Bronchial epithelial cell (primary cell): ENCODE results near the gene EDAR. TPM values are rescaled to one million over a fixed set of nuclear protein-coding genes. Genes with fewer than 3 reads are reported as not detected.
A peak's percentile ranks its signal among the peaks of the same experiment; 100 is the strongest.

Experiments
- DNase-seq: peaks from one replicate; pipeline ENCODE4 v3.0.0-alpha.2; 2010; ENCODE audit warnings: low read depth
- FAIRE-seq: peaks from 2 replicates; lab custom pipeline; 2011; peaks lifted over from hg19 to GRCh38; lab: Jason Lieb, UNC
- H3K27me3 ChIP-seq: 2 replicates; pipeline ENCODE4 v1.5.1; 2011; ENCODE audit warnings: low read length; ENCODE audit not compliant: control insufficient read depth, insufficient read depth
- H3K36me3 ChIP-seq: 2 replicates; pipeline ENCODE4 v1.5.1; 2011; ENCODE audit warnings: low read length; ENCODE audit not compliant: control insufficient read depth, insufficient read depth
- H3K4me3 ChIP-seq: 2 replicates; pipeline ENCODE4 v1.5.1; 2011; ENCODE audit warnings: mild to moderate bottlenecking, low read depth, low read length, control low read depth
- CTCF ChIP-seq: IDR thresholded peaks from 2 replicates; pipeline ENCODE4 v1.5.1; 2011; ENCODE audit warnings: mild to moderate bottlenecking, moderate library complexity, low read length, control low read depth, inconsistent platforms; ENCODE audit not compliant: insufficient read depth, severe bottlenecking
- total RNA-seq: library from RNA; depleted of rRNA; stranded (reverse); fragments of >200 nt; gene quantifications from 2 replicates; pipeline ENCODE4 v1.2.1, GENCODE V29; 2014

Gene EDAR
- total RNA-seq, 1 donor from 2014 or later = under 0.01 TPM

DNA sequence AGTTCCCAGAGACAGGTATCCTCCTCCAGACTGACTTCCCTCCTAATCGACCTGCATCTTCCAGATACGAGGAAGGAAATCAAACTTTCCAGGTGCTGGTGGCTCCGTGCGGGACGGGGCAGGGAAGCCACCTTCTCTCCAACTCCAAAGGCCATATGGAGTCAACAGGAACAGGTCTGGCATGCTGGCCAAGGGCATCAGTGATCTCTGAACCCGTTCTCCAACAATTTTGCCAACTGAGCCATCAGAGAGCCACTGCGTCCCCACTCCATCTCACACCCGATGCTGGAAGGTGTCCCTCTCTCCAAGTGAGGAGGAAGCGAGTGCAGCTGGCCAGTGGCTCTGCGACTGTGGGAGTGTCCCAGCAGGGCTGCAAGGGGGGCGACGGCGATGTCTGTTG, 5.4 kb downstream of the EDAR start:
- Histone ChIP-seq H3K4me3 (no peak overlapping the region), H3K27me3 (peaks cover 18% of the 10 kb centered on the region), H3K36me3 (no peaks in the 10 kb centered on the region)
- no peak for TF ChIP-seq CTCF
- FAIRE-seq = peak; percentile 68
- DNase-seq = no peak

GRCh38 chr2:108983061-108983460, 6.0 kb downstream of the EDAR start:
- no peak for DNase-seq
- H3K36me3 ChIP-seq = no peaks in the 10 kb centered on the region
- TF ChIP-seq CTCF = no peak
- no peak for FAIRE-seq
- peaks cover 18% of the 10 kb centered on the region for H3K27me3 ChIP-seq
- H3K4me3 ChIP-seq = no peak overlapping the region

DNA sequence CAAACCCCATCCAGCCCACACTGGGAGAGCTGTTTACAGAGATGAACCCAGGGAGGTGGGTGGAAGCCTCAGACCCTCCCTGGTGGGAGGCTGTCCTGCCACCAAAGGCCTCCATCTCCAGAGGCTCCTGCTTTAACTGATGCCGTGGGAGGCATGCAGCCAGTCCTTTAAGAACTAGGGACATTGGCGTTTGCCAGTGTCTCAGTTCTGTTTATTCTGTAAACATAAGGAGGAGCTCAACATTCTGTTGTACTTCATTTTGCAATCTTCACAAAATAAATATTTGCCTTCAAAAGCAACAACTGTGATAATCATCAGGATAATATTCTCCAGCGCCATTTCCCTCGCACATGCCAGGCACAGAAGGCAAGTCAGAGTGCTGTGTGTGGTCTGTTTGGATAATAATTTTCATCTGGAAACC, 6.8 kb downstream of the EDAR start:
- no peak for DNase-seq

GRCh38 chr2:108981846-108982245, 7.2 kb downstream of the EDAR start:
- Histone ChIP-seq H3K27me3 (peaks cover 17% of the 10 kb centered on the region), H3K36me3 (no peaks in the 10 kb centered on the region), H3K4me3 (no peak overlapping the region)
- no peak for DNase-seq
- FAIRE-seq = no peak
- TF ChIP-seq CTCF = no peak

More for the DNA sequence above, 6.8 kb downstream of the EDAR start:
- Histone ChIP-seq H3K36me3 (no peaks in the 10 kb centered on the region), H3K4me3 (no peak overlapping the region), H3K27me3 (peaks cover 18% of the 10 kb centered on the region)
- FAIRE-seq = no peak
- no peak for TF ChIP-seq CTCF

GRCh38 chr2:108980076-108980475, 8.9 kb downstream of the EDAR start:
- DNase-seq = no peak
- TF ChIP-seq CTCF = no peak
- Histone ChIP-seq H3K27me3 (peaks cover 13% of the 10 kb centered on the region), H3K4me3 (no peak overlapping the region), H3K36me3 (no peaks in the 10 kb centered on the region)
- FAIRE-seq = no peak

- peaks cover 13% of the 10 kb centered on the region for H3K27me3 ChIP-seq
- DNase-seq (no peak), FAIRE-seq (no peak)
- no peak overlapping the region for H3K4me3 ChIP-seq
- H3K36me3 ChIP-seq = no peaks in the 10 kb centered on the region
- TF ChIP-seq CTCF = no peak
Measured at GRCh38 chr2:108979461-108979860, 9.6 kb downstream of the EDAR start.
